Measurements from ENCODE around the gene WFDC10B.
"Not testable (repeated sequence)": the region's sequence is repeated elsewhere in the genome, so short reads cannot be mapped to it uniquely, and the experiment has no call there.

The WFDC10B gene

GRCh38 chr20:45704969-45705637 lies at the start of gene WFDC10B:
Gene WFDC10B (minus strand): TSS chr20:45705019. CDS start chr20:45685992, 19,027 bp downstream.
- no peak for DNase-seq

GRCh38 chr20:45752746-45753145 lies 47.9 kb upstream of the WFDC10B start:
- peak; percentile 54 for DNase-seq

GRCh38 chr20:45751721-45752120 lies 46.9 kb upstream of the WFDC10B start:
- peak; percentile 5 for DNase-seq

- no peak for DNase-seq
These were observed 40.2 kb upstream of the WFDC10B start for GRCh38 chr20:45745015-45745414.

GRCh38 chr20:45742596-45742995 lies 37.8 kb upstream of the WFDC10B start:
- no peak for DNase-seq

DNA sequence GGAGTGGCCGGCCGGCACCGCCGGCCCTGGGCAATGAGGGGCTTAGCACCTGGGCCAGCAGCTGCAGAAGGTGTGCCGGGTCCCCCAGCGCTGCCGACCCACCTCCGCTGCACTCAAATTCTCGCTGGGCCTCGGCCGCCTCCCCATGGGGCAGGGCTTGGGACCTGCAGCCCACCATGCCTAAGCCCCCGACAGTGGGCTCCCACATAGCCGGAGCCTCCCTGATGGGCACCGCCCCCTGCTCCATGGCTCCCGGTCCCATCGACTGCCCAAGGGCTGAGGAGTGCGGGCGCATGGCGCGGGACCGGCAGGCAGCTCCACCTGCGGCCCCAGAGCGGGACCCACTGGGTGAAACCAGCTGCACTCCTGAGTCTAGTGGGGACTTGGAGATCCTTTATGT lies 31.2 kb upstream of the WFDC10B start:
- DNase-seq = no peak

GRCh38 chr20:45735552-45735951 lies 30.7 kb upstream of the WFDC10B start:
- no peak for DNase-seq

GRCh38 chr20:45732199-45732598 lies 27.4 kb upstream of the WFDC10B start:
- no peak for DNase-seq

GRCh38 chr20:45727044-45727443 lies 22.2 kb upstream of the WFDC10B start:
- DNase-seq = peak; percentile 72

DNA sequence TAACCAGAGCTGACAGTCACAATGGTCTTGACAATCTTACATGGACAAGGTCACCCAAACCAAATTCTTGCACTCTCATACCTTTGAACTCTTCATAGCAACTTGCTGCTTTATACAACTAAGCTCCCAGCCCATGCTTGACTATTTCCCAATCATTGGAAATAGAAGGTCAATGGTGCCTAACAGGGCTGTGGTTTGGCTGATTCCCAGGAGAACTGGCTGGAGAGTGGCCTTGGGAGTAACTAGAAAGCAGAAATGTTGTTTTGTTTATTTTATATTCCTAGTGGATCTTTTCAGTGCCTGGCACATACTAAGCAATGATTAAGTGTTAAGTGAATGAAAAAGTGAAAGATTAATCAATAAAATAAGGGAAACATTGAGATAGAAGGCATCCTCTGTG lies 20.3 kb upstream of the WFDC10B start:
- DNase-seq = no peak

GRCh38 chr20:45722047-45722446 lies 17.2 kb upstream of the WFDC10B start, which contains the start of gene SPINT4:
Gene SPINT4 (plus strand): TSS chr20:45722347. CDS start chr20:45722368, 21 bp downstream.
- no peak for DNase-seq

DNA sequence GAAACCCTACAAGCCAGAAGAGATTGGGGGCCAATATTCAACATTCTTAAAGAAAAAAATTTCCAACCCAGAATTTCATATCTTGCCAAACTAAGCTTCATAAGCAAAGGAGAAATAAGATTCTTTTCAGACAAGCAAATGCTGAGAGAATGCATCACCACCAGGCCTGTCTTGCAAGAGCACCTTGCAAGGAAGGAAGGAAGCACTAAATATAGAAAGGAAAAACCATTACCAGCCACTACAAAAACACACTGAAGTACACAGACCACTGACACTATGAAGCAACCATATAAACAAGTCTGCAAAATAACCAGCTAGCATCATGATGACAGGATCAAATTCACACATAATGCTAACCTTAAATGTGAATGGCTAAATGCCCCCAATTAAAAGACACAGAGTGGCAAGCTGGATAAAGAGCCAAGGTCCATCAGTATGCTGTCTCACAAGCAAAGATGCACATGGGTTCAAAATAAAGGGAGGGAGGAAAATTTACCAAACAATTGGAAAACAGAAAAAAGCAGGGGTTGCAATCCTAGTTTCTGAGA lies 11.4 kb upstream of the WFDC10B start:
- DNase-seq = not testable (repeated sequence)

GRCh38 chr20:45701873-45702272 lies 2.9 kb downstream of the WFDC10B start, which contains the start of gene WFDC13:
Gene WFDC13 (plus strand): TSS chr20:45702038. CDS start chr20:45702124, 86 bp downstream.
- no peak for DNase-seq

- DNase-seq = no peak
These were observed 3.7 kb downstream of the WFDC10B start for GRCh38 chr20:45701104-45701503.

DNA sequence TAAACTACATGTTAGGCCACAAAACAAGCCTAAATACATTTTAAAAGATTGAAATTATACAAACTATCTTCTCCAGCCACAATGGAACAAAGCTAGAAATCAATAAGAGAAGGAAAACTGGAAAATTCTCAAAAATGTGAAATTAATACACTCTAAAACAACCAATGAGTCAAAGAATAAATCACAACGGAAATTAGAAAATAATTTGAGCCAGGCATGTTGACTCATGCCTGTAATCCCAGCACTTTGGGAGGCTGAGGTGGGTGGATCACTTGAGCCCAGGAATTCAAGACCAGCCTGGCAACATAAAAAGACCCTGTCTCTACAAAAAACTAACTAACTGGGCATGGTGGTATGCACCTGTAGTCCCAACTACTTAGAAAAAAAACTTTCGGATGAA lies 9.3 kb downstream of the WFDC10B start:
- DNase-seq = no peak

GRCh38 chr20:45693346-45693745 lies 11.5 kb downstream of the WFDC10B start:
- DNase-seq = not testable (repeated sequence)

GRCh38 chr20:45685896-45686295 lies 18.9 kb downstream of the WFDC10B start:
- DNase-seq = no peak

DNA sequence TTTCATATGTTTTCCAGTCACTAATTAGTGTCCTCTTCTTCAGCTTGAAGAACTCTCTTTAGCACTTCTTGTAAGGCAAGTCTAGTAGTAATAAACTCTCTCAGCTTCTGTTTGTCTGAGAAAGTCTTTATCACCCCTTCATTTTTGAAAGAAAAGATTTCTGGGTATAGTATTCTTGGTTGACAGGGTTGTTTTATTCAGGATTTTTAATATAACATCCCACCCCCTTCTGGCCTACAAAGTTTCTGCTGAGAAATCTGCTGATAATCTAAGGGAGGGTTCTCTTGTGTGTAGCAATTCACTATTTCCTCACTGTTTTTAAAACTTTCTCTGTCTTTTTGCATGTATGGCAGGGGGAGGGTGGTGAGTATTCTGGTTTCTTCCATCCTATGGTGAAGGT lies 25.2 kb downstream of the WFDC10B start:
- no peak for DNase-seq

DNA sequence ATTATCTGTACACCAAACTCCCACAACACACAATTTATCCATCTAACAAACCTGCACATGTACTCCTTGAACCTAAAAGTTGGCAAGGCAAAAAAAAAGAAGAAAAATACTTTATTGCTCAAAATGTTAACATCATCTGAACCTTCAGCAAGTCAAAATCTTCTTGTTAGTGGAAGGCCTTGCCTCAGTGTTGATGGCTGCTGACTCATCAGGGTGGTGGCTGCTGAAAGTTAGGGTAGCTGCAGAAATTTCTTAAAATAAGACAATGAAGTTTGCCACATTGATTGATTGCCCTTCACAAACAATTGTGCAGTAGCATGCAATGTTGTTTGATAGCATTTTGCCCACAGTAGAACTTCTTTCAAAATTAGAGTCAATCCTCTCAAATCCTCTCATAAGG lies 32.1 kb downstream of the WFDC10B start:
- DNase-seq = no peak

GRCh38 chr20:45670139-45670538 lies 34.7 kb downstream of the WFDC10B start, which contains the start of gene WFDC11:
Gene WFDC11 (minus strand): TSS chr20:45670239. CDS start chr20:45650600, 19,639 bp downstream.
- no peak for DNase-seq

GRCh38 chr20:45657038-45657437 lies 47.8 kb downstream of the WFDC10B start:
- DNase-seq = not testable (repeated sequence)

DNA sequence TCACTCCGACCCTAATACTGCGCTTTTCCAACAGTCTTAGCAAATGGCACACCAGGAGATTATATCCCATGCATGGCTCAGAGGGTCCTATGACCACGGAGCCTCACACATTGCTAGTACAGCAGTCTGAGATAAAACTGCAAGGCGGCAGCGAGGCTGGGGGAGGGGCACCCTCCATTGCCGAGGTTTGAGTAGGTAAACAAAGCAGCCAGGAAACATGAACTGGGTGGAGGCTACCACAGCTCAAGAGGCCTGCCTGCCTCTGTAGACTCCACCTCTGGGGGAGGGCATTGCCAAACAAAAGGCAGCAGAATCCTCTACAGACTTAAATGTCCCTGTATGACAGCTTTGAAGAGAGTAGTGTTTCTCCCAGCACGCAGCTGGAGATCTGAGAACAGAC lies 53.1 kb downstream of the WFDC10B start:
- not testable (repeated sequence) for DNase-seq

- DNase-seq = no peak
These were observed 55.4 kb downstream of the WFDC10B start for GRCh38 chr20:45649312-45649863.

DNA sequence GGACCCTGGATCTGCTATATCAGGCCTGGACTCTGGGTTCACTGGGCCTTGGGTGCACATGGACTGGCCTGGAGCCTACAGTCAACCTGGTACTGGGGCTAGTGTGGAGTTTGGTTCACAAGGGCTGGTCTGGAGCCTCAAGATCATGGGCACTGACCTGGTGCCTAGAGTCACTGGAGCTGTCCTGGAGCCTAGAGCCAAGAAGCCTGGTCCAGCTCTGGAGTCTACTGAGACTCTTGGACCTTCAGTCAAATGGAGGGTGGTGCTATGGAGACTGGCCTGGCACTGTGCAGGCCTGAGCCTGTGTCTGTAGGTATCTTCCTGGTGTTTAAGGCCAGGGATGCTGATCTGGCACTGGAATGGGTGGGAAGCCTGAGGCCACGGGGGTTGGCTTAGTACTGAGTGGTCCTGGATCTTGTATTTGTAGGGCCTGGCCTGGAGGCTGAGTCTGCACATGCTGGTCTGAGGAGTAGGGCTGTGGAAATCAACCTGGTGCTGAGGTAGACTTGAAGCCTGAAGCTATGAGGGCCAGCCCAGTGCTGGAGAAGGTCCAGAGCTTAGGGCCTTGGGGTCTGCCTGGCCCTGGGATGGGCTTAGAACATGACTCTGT lies 57.3 kb downstream of the WFDC10B start:
- DNase-seq = no peak

All from activated CD4-positive, alpha-beta T cell treated with anti-CD3 and anti-CD28 coated beads, Interleukin-2, amount 50 U/mL, for 16 hours (primary cell).